Neural progenitor cell (in vitro differentiated cells): ENCODE measurements around the gene ST3GAL4. TPM values are rescaled to one million over a fixed set of nuclear protein-coding genes. Genes with fewer than 3 reads are reported as not detected.

Experiments used
- DNase-seq: peaks from one replicate; pipeline ENCODE4 v3.0.0-alpha.2; 2016; ENCODE audit warnings: low spot score
- H2AFZ ChIP-seq: fragments of 200-600 bp; sonication (generic); replicated peaks from 2 replicates; pipeline ENCODE4 v1.6.1; 2016; ENCODE audit warnings: antibody characterized with exemption
- H3F3A ChIP-seq: fragments of 200-600 bp; sonication (generic); 2 replicates; pipeline ENCODE4 v1.6.1; 2016; ENCODE audit warnings: antibody characterized with exemption, low read depth
- H3K27ac ChIP-seq: fragments of 200-600 bp; sonication (generic); 2 replicates; pipeline ENCODE4 v1.5.1; 2016; ENCODE audit warnings: mild to moderate bottlenecking
- H3K27me3 ChIP-seq: fragments of 200-600 bp; sonication (generic); 2 replicates; pipeline ENCODE4 v1.6.1; 2016; ENCODE audit warnings: mild to moderate bottlenecking, moderate library complexity
- H3K36me3 ChIP-seq: fragments of 200-600 bp; sonication (generic); 2 replicates; pipeline ENCODE4 v1.5.1; 2016
- H3K4me1 ChIP-seq: fragments of 200-600 bp; sonication (generic); 2 replicates; pipeline ENCODE4 v1.6.1; 2016; ENCODE audit warnings: mixed run types
- H3K4me2 ChIP-seq: fragments of 200-600 bp; sonication (generic); 2 replicates; pipeline ENCODE4 v1.6.1; 2016
- H3K4me3 ChIP-seq: fragments of 200-600 bp; sonication (generic); 2 replicates; pipeline ENCODE4 v1.5.1; 2016
- H3K79me2 ChIP-seq: fragments of 200-600 bp; sonication (generic); 2 replicates; pipeline ENCODE4 v1.6.1; 2016; ENCODE audit warnings: low read depth
- H3K9ac ChIP-seq: fragments of 200-600 bp; sonication (generic); 2 replicates; pipeline ENCODE4 v1.6.1; 2016
- H3K9me3 ChIP-seq: fragments of 200-600 bp; sonication (generic); 2 replicates; pipeline ENCODE4 v1.5.1; 2016; ENCODE audit warnings: low read depth
- H4K20me1 ChIP-seq: fragments of 200-600 bp; sonication (generic); 2 replicates; pipeline ENCODE4 v1.6.1; 2016; ENCODE audit warnings: low read depth
- H3K27ac Mint-ChIP-seq: 3 replicates; pipeline ENCODE4 v1.8.0; 2021; ENCODE audit warnings: mixed read lengths
- H3K27me3 Mint-ChIP-seq: 2 replicates; pipeline ENCODE4 v1.8.0; 2022; ENCODE audit warnings: low read depth, mild to moderate bottlenecking, inconsistent platforms, moderate library complexity, mixed read lengths; ENCODE audit not compliant: insufficient read depth
- H3K36me3 Mint-ChIP-seq: 3 replicates; pipeline ENCODE4 v1.8.0; 2021; ENCODE audit warnings: mixed read lengths
- H3K4me1 Mint-ChIP-seq: 3 replicates; pipeline ENCODE4 v1.8.0; 2021; ENCODE audit warnings: mixed read lengths
- H3K4me3 Mint-ChIP-seq: 3 replicates; pipeline ENCODE4 v1.8.0; 2021; ENCODE audit warnings: mild to moderate bottlenecking, moderate library complexity, mixed read lengths
- H3K9me3 Mint-ChIP-seq: 3 replicates; pipeline ENCODE4 v1.8.0; 2020; ENCODE audit warnings: mixed read lengths
- EZH2 ChIP-seq: fragments of 200-600 bp; sonication (generic); IDR thresholded peaks from 2 replicates; pipeline ENCODE4 v1.6.1; 2017; ENCODE audit warnings: antibody characterized with exemption, mild to moderate bottlenecking, moderate library complexity
- EZH2phosphoT487 ChIP-seq: fragments of 200-600 bp; sonication (generic); IDR thresholded peaks from 2 replicates; pipeline ENCODE4 v1.6.1; 2017; ENCODE audit warnings: antibody characterized with exemption
- total RNA-seq: library from RNA; depleted of rRNA; stranded (reverse); fragments of >200 nt; gene quantifications from 2 replicates; pipeline ENCODE4 v1.2.3, GENCODE V29; 2015; ENCODE audit warnings: low replicate concordance
- TF ChIP-seq, protein P1 (sequence below): fragments of 200-600 bp; sonication (generic); IDR thresholded peaks from 2 replicates; pipeline ENCODE4 v1.5.1; 2017; ENCODE audit warnings: antibody characterized with exemption, mild to moderate bottlenecking

ST3GAL4 gene
- total RNA-seq, 1 donor from 2014 or later, result 13.0 TPM

DNA sequence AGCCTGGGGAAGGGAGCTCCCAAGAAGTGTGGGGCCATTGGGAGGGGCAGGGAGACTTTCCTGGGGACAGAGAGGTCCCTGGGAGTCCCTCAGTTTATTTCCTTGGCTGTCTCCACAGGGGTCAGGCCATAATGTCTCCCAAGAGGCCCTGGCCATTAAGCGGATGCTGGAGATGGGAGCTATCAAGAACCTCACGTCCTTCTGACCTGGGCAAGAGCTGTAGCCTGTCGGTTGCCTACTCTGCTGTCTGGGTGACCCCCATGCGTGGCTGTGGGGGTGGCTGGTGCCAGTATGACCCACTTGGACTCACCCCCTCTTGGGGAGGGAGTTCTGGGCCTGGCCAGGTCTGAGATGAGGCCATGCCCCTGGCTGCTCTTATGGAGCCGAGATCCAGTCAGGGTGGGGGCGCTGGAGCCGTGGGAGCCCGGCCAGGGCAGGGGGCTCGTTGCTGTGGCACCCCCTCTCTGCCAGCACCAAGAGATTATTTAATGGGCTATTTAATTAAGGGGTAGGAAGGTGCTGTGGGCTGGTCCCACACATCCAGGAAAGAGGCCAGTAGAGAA lies 58.4 kb downstream of the ST3GAL4 start:
- peaks cover 9% of the 10 kb centered on the region for H3K27me3 ChIP-seq
- no peak overlapping the region for H3K4me3 ChIP-seq
- no peak overlapping the region for H3K4me3 Mint-ChIP-seq
- no peaks in the 10 kb centered on the region for H3K36me3 ChIP-seq
- H3K79me2 ChIP-seq, result no peaks in the 10 kb centered on the region
- H3K27me3 Mint-ChIP-seq, result peaks cover 2% of the 10 kb centered on the region
- peaks cover 4% of the 10 kb centered on the region for H3K4me1 ChIP-seq
- H3K27ac Mint-ChIP-seq, result no peak overlapping the region
- H3F3A ChIP-seq, result peaks cover 7% of the 10 kb centered on the region
- H3K9me3 Mint-ChIP-seq, result no peaks in the 10 kb centered on the region
- peaks cover 9% of the 10 kb centered on the region for H3K36me3 Mint-ChIP-seq
- H3K9ac ChIP-seq, result no peak overlapping the region
- no peak overlapping the region for H3K4me2 ChIP-seq
- TF ChIP-seq EZH2 (no peak), EZH2phosphoT487 (no peak)
- TF ChIP-seq, protein P1, sequence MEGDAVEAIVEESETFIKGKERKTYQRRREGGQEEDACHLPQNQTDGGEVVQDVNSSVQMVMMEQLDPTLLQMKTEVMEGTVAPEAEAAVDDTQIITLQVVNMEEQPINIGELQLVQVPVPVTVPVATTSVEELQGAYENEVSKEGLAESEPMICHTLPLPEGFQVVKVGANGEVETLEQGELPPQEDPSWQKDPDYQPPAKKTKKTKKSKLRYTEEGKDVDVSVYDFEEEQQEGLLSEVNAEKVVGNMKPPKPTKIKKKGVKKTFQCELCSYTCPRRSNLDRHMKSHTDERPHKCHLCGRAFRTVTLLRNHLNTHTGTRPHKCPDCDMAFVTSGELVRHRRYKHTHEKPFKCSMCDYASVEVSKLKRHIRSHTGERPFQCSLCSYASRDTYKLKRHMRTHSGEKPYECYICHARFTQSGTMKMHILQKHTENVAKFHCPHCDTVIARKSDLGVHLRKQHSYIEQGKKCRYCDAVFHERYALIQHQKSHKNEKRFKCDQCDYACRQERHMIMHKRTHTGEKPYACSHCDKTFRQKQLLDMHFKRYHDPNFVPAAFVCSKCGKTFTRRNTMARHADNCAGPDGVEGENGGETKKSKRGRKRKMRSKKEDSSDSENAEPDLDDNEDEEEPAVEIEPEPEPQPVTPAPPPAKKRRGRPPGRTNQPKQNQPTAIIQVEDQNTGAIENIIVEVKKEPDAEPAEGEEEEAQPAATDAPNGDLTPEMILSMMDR, result no peak
- H3K9me3 ChIP-seq, result no peaks in the 10 kb centered on the region
- H4K20me1 ChIP-seq, result no peaks in the 10 kb centered on the region
- no peak overlapping the region for H3K27ac ChIP-seq
- no peak for DNase-seq
- H2AFZ ChIP-seq, result no peak overlapping the region
- H3K4me1 Mint-ChIP-seq, result peaks cover 10% of the 10 kb centered on the region

DNA sequence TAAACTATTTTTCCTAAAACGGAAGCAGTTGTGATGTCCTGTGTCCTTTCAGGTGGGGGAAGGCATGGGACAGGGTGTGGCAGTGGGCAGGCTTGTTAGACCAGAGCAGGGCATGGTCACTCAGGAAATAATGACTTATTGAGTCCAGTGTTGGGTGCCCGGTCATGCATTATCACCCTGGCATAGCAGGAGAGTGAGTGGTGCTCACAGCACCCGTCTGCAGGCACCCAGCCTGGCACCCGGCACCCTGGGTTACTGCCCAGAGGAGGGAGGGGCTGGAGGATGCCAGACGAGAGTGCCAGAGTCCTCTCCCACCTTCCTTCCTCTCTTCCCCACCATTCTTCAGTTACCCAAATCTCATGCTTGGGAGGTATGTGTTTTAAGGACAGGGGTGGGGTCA lies 59.1 kb downstream of the ST3GAL4 start:
- Mint-ChIP-seq H3K36me3 (peaks cover 7% of the 10 kb centered on the region), H3K4me3 (no peak overlapping the region), H3K27me3 (peaks cover 2% of the 10 kb centered on the region), H3K27ac (no peak overlapping the region), H3K9me3 (no peaks in the 10 kb centered on the region), H3K4me1 (peaks cover 10% of the 10 kb centered on the region)
- TF ChIP-seq EZH2 (no peak), EZH2phosphoT487 (no peak)
- TF ChIP-seq, protein P1, result no peak
- Histone ChIP-seq H3K9ac (no peak overlapping the region), H3K9me3 (no peaks in the 10 kb centered on the region), H3K79me2 (no peaks in the 10 kb centered on the region), H3K4me1 (peaks cover 4% of the 10 kb centered on the region), H2AFZ (no peak overlapping the region), H4K20me1 (no peaks in the 10 kb centered on the region), H3F3A (peaks cover 7% of the 10 kb centered on the region), H3K27me3 (peaks cover 9% of the 10 kb centered on the region), H3K4me3 (no peak overlapping the region), H3K27ac (no peak overlapping the region), H3K36me3 (no peaks in the 10 kb centered on the region), H3K4me2 (no peak overlapping the region)
- no peak for DNase-seq

DNA sequence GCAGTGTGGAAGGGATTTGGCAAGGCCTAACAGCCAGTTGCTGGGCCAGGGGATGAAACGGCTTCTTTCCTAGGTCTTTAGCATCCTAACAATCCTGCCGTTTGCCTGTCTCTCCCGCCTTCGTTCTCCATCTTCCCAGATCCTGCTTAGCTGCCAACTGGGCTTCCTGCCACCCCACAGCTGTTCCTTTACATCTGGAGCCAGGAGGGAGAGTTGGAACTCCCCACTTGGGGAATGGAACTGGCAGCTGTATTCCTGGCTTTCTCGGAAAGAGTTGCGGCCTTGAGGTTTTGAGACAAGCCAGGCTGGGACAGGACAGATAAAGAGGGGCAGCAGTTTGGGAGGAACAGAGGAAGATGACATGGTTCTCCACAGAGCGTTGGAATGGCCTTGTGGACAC lies 59.6 kb downstream of the ST3GAL4 start:
- H2AFZ ChIP-seq, result no peak overlapping the region
- peaks cover 7% of the 10 kb centered on the region for H3K36me3 Mint-ChIP-seq

More for the DNA sequence above, 59.6 kb downstream of the ST3GAL4 start:
- Histone ChIP-seq H3K4me2 (no peak overlapping the region), H3K79me2 (no peaks in the 10 kb centered on the region), H3K4me3 (no peak overlapping the region), H3K27me3 (peaks cover 9% of the 10 kb centered on the region), H3K9ac (no peak overlapping the region), H3K27ac (no peak overlapping the region), H3F3A (peaks cover 7% of the 10 kb centered on the region), H4K20me1 (no peaks in the 10 kb centered on the region), H3K4me1 (peaks cover 4% of the 10 kb centered on the region), H3K9me3 (no peaks in the 10 kb centered on the region), H3K36me3 (no peaks in the 10 kb centered on the region)
- no peak overlapping the region for H3K27ac Mint-ChIP-seq
- H3K4me3 Mint-ChIP-seq, result no peak overlapping the region
- no peak for TF ChIP-seq EZH2phosphoT487
- TF ChIP-seq EZH2, result no peak
- TF ChIP-seq, protein P1, result no peak
- H3K9me3 Mint-ChIP-seq, result no peaks in the 10 kb centered on the region
- peaks cover 2% of the 10 kb centered on the region for H3K27me3 Mint-ChIP-seq
- H3K4me1 Mint-ChIP-seq, result peaks cover 10% of the 10 kb centered on the region
- DNase-seq, result no peak
